Cerebellar nuclear complex (tissue), 1 donor: ENCODE results near the gene NPPA.

Experiments used
- DNase-seq, 2 experiments: peaks; one replicate each; lab custom pipeline; 2025; lab: John Stamatoyannopoulos, UW

NPPA gene

DNA sequence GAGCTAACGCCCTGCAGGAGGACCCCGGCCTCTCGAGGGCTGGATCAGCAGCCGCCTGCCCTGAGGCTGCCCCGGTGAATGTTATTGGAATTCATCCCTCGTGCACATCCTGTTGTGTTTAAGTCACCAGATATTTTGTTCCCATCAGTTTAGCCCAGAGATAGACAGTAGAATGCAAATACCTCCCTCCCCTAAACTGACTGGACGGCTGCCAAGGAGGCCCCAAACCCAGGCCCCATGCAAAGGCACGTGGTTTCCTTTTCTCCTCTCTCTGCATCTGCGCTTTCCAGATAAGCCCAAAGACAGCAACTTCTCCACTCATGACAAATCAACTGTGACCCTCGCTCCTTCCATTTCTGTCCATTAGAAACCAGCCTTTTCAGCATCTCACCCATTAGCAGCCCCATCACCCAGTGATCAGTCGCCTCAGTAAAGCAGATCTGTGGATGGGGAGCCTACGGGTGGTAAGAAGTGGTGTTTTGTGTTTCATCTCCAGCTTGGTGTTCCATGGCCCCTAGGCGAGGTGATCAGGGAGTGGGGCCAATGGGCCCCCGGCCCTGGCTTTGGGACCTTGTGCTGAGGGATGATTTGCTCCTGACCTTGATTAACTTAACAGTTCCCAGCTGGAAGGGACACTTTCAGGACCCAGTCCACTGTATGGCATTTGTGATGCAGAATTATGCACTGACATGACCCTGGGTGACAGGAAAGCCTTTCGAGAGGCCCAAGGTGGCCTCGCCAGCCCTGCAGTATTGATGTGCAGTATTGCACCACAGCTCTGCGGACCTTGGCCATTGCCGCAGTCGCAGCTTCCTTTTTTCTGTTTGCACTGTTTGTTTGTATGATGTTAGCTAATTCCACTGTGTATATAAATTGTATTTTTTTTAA lies 5.2 kb downstream of the NPPA start:
- DNase-seq, result no peak

- no peak for DNase-seq
Measured at GRCh38 chr1:11841245-11842153, 6.1 kb downstream of the NPPA start.

DNA sequence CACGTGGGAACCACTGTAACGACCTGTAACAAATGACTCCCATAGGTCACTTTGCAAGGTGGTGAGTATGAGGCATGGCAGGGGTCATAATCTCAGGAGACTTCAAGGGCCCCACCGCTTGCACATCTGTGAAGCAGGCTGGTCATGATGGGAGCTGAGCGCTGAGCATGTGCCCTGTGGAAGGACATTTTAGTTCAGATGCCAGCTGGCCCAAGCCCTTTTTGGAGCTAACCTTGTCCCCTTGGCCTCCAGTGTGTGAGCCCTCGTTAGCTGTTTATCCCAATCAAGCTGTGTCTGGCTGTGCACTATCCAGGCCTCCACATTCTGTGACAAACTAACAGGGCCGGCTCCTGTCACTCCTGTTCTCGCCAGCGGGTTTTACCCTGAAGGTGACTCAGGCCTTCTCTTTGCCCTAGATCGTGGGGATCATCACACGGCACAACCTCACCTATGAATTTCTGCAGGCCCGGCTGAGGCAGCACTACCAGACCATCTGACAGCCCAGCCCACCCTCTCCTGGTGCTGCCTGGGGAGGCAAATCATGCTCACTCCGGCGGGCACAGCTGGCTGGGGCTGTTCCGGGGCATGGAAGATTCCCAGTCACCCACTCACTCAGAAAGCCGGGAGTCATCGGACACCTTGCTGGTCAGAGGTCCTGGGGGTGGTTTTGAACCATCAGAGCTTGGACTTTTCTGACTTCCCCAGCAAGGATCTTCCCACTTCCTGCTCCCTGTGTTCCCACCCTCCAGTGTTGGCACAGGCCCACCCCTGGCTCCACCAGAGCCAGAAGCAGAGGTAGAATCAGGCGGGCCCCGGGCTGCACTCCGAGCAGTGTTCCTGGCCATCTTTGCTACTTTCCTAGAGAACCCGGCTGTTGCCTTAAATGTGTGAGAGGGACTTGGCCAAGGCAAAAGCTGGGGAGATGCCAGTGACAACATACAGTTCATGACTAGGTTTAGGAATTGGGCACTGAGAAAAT lies 7.6 kb downstream of the NPPA start:
- DNase-seq, result no peak

GRCh38 chr1:11838349-11839272 lies 9.0 kb downstream of the NPPA start:
- peak in 1 of 2 experiments; percentile 33 for DNase-seq

- no peak for DNase-seq
Measured at GRCh38 chr1:11837767-11838348, 9.7 kb downstream of the NPPA start.

DNA sequence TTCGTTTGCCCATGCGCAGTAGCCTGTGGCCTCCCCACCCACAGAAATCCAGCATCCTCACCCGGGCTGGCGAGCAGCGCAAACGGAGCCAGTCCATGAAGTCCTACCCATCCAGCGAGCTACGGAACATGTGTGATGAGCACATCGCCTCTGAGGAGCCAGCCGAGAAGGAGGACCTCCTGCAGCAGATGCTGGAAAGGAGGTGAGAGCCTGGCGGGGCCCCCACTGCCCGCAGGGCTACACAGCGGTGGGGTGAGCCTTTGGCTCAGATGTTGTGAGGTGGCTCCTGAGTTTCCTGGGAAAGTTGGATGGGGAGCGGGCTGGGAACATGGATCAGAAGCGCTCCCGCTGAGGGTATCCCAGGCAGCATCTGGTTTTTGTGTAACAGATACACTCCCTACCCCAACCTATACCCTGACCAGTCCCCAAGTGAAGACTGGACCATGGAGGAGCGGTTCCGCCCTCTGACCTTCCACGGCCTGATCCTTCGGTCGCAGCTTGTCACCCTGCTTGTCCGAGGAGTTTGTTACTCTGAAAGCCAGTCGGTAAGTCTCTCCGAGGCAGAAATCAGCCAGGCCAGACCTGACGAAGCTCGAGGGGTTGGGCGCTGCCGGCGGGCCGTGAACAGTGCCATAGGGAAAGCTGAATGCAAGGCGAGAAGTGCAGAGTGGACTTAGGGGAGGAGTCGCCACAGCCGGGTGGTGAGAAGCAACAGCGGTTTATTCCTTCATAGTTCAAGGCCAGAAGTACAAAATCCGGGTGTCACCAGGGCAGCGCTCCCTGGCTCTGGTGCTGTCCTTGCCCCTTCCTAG lies 10.4 kb downstream of the NPPA start:
- DNase-seq, result no peak

DNA sequence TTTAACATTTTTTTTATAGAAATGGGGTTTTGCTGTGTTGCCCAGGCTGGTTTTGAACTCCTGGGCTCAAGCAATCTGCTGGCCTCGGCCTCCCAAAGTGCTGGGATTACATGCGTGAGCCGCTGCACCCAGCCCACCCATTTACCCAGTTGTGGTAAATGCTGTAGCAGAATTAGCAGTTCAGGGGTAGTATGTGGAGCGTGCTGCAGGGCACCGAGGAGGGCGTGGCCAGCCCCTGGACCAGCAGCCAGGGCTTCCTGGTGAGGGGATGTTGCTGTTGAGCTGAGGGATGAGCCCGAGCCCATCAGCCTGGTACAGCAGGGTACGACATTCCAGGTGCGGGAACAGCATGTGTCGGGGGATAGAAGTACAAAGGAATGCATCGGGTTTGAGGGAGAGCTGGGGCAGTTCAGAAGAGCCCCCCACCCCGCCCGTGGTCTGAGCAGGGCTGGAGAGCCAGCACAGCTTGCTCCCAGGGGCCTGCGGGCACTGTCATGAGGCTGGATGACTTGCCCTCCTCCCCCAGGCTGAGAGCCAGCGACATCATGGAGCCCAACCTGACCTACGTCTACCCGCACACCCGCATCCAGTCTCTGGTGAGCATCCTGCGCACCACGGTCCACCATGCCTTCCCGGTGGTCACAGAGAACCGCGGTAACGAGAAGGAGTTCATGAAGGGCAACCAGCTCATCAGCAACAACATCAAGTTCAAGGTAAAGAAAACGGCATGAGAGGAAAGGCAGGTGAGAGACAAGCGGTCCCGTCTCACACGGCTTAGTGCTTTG lies 11.9 kb downstream of the NPPA start:
- DNase-seq, result no peak

DNA sequence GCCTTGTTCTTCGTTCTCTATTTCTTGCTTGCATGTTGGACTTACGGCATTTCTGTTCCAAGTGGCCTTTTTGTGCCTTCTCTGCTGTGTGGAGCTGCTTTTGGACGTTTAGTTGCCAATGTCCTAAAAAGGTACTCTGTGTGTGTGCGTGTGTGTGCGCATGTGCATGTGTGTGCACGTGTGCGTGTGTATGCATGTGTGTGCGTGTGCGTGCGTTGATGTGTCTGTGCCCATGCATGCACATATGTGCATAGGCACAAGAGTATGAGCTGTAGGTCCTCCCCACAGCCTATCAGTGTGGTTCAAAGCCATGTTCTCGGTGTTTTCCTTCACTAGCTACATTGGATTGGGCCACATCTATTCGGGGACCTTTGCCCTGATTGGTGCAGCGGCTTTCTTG lies 13.7 kb downstream of the NPPA start:
- DNase-seq, result no peak

- no peak for DNase-seq
Measured at GRCh38 chr1:11833497-11833896, 14.1 kb downstream of the NPPA start.

- DNase-seq, result no peak
Measured at GRCh38 chr1:11831945-11832725, 15.4 kb downstream of the NPPA start.

- no peak for DNase-seq
Measured at GRCh38 chr1:11828511-11828910, 19.1 kb downstream of the NPPA start.

- DNase-seq, result no peak
Measured at GRCh38 chr1:11826946-11827345, 20.6 kb downstream of the NPPA start.

GRCh38 chr1:11825131-11825530 lies 22.5 kb downstream of the NPPA start:
- no peak for DNase-seq

DNA sequence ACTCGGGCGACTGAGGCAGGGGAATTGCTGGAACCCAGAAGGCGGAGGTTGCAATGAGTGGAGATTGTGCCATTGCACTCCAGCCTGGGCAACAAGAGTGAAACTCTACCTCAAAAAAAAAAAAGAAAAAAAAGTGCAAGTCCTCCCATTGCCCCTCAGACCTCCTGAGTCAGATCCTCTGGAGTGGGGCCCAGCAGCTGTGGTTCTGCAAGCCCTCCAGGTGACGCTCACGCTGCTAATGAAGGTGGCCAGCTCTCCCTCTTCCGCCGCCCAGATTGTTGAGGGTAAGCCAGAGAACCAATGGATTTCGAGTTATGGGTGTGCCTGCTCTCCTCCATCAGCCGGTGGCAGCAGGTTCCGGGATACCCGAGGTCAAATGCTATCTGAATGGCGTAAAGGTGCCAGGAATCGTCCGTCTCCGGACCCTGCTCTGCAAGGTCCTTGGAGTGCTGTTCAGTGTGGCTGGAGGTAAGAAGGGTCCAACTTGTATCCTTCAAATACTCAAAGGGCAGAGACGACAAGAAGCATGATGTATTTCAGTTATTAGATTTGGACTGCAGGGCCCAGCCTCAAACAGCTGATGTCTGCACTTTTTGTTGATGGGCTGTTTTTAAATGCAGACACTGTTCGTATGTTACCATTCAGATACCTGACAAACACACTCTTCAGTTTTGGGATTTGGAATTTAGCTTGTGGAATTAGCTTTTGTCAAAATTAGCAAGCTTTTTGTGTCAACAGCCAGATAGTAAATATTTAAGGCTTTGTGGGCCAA lies 24.0 kb downstream of the NPPA start:
- no peak for DNase-seq

DNA sequence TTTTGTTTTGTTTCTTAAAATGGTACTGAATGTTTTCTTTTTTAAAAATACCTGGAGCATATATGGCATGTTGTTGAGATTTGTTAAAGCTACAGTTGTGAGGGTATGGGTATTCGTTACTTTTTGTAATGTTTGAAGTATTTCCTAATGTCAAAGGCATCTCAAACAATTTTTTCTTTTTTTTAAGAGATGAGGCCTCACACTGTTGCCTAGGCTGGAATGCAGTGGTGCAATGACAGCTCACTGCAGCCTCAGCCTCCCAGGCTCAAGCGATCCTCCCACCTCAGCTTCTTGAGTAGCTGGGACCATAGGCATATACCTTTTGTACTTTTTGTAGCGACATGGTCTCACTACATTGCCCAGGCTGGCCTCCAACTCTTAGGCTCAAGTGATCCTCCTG lies 25.5 kb downstream of the NPPA start:
- no peak for DNase-seq

- DNase-seq, result no peak
Measured at GRCh38 chr1:11817192-11817591, 30.4 kb downstream of the NPPA start.

DNA sequence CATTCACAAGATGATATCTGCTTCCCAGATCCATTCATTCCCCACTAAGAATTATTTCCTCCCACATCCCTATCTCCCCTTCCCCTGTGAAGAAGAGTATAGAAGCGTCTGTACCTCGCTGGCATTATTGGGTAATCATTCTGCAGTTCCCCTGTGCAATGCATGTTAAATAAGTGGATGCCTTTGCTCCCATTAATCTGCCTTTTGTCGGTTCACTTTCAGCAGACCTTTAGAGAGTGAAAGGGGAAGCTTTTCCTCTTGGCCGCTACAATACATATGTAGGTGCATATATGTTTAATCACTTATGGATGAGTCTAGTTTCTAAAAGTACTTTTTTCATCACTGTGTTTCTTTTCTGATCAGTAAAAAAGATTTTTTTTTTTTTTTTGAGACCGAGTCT lies 34.6 kb downstream of the NPPA start:
- no peak for DNase-seq
